GM23338 (cell line): ENCODE measurements around the gene BATF3. TPM values are rescaled to one million over a fixed set of nuclear protein-coding genes. Genes with fewer than 3 reads are reported as not detected.

Experiments used
- ATAC-seq: fragments of 200-7000 bp; cut with Tn5 transposase; 3 replicates; pipeline ENCODE4 v1.9.1; 2020
- DNase-seq: peaks from one replicate; pipeline ENCODE4 v3.0.0-alpha.2; 2015; ENCODE audit warnings: low spot score
- H2AFZ ChIP-seq: fragments of 200-600 bp; sonication (generic); 2 replicates; pipeline ENCODE4 v1.8.0; 2016; ENCODE audit warnings: antibody characterized with exemption, mild to moderate bottlenecking, moderate library complexity
- H3F3A ChIP-seq: fragments of 200-600 bp; sonication (generic); replicated peaks from 2 replicates; pipeline ENCODE4 v1.8.0; 2017; ENCODE audit warnings: antibody characterized with exemption, mixed run types, low read depth
- H3K27ac ChIP-seq: fragments of 200-600 bp; sonication (generic); 2 replicates; pipeline ENCODE4 v1.6.1; 2016; ENCODE audit warnings: low read depth
- H3K27me3 ChIP-seq: fragments of 200-600 bp; sonication (generic); 2 replicates; pipeline ENCODE4 v1.8.0; 2016; ENCODE audit warnings: mild to moderate bottlenecking, mixed run types, moderate library complexity; ENCODE audit not compliant: insufficient read depth
- H3K36me3 ChIP-seq: fragments of 200-600 bp; sonication (generic); 2 replicates; pipeline ENCODE4 v1.8.0; 2016; ENCODE audit warnings: mild to moderate bottlenecking; ENCODE audit not compliant: insufficient read depth
- H3K4me1 ChIP-seq: fragments of 200-600 bp; sonication (generic); 2 replicates; pipeline ENCODE4 v1.8.0; 2016; ENCODE audit warnings: mild to moderate bottlenecking, moderate library complexity; ENCODE audit not compliant: insufficient read depth
- H3K4me2 ChIP-seq: fragments of 200-600 bp; sonication (generic); 2 replicates; pipeline ENCODE4 v1.7.1; 2017; ENCODE audit warnings: mixed run types
- H3K4me3 ChIP-seq: fragments of 200-600 bp; sonication (generic); 2 replicates; pipeline ENCODE4 v1.6.1; 2016; ENCODE audit warnings: mixed run types
- H3K79me2 ChIP-seq: fragments of 200-600 bp; sonication (generic); replicated peaks from 2 replicates; pipeline ENCODE4 v1.8.0; 2017; ENCODE audit warnings: mild to moderate bottlenecking; ENCODE audit not compliant: insufficient read depth
- H3K9me2 ChIP-seq: fragments of 200-600 bp; sonication (generic); 2 replicates; pipeline ENCODE4 v1.8.0; 2017; ENCODE audit not compliant: insufficient read depth
- H4K20me1 ChIP-seq: fragments of 200-600 bp; sonication (generic); replicated peaks from 2 replicates; pipeline ENCODE4 v1.8.0; 2017; ENCODE audit warnings: mild to moderate bottlenecking; ENCODE audit not compliant: insufficient read depth
- H3K27ac Mint-ChIP-seq: 2 replicates; pipeline ENCODE4 v1.8.0; 2020; ENCODE audit warnings: inconsistent platforms, mild to moderate bottlenecking, moderate library complexity, mixed read lengths
- H3K27me3 Mint-ChIP-seq: 3 replicates; pipeline ENCODE4 v1.8.0; 2022; ENCODE audit warnings: low read depth, mild to moderate bottlenecking, moderate library complexity, mixed read lengths, inconsistent platforms; ENCODE audit not compliant: insufficient read depth, poor library complexity
- H3K36me3 Mint-ChIP-seq: 3 replicates; pipeline ENCODE4 v1.8.0; 2021; ENCODE audit warnings: low read depth, mild to moderate bottlenecking, inconsistent platforms, moderate library complexity, mixed read lengths
- H3K4me1 Mint-ChIP-seq: 3 replicates; pipeline ENCODE4 v1.8.0; 2020; ENCODE audit warnings: mild to moderate bottlenecking, inconsistent platforms, mixed read lengths
- H3K4me3 Mint-ChIP-seq: 3 replicates; pipeline ENCODE4 v1.8.0; 2021; ENCODE audit warnings: moderate library complexity, mild to moderate bottlenecking, inconsistent platforms, mixed read lengths
- H3K9me3 Mint-ChIP-seq: 3 replicates; pipeline ENCODE4 v1.8.0; 2020; ENCODE audit warnings: moderate library complexity, mild to moderate bottlenecking, inconsistent platforms, mixed read lengths
- CTCF ChIP-seq, 2 experiments: fragments of 200-600 bp in 1 of 2; sonication (generic) in 1 of 2; conservative IDR thresholded peaks; 2 replicates each; pipeline versions ENCODE4 v1.5.1 to v1.6.1; 2016 to 2017; ENCODE audit warnings: antibody characterized with exemption in 2 of 2, low read depth in 2 of 2, mild to moderate bottlenecking in 2 of 2, moderate library complexity in 1 of 2
- EZH2 ChIP-seq: fragments of 200-600 bp; sonication (generic); IDR thresholded peaks from one replicate; pipeline ENCODE4 v1.8.0; 2017; ENCODE audit warnings: antibody characterized with exemption, mild to moderate bottlenecking, low read depth; ENCODE audit not compliant: unreplicated experiment
- EZH2phosphoT487 ChIP-seq: fragments of 200-600 bp; sonication (generic); IDR thresholded peaks from one replicate; pipeline ENCODE4 v1.8.1; 2018; ENCODE audit warnings: antibody characterized with exemption; ENCODE audit not compliant: unreplicated experiment
- JUNB ChIP-seq: IDR thresholded peaks from one replicate; pipeline ENCODE4 v1.6.1; 2016; ENCODE audit warnings: antibody characterized with exemption; ENCODE audit not compliant: unreplicated experiment
- NANOG ChIP-seq: IDR thresholded peaks from 2 replicates; pipeline ENCODE4 v1.6.1; 2016; ENCODE audit warnings: antibody characterized with exemption, borderline replicate concordance
- POLR2AphosphoS5 ChIP-seq: IDR thresholded peaks from 2 replicates; pipeline ENCODE4 v1.6.1; 2016; ENCODE audit warnings: antibody characterized with exemption, low read depth
- STAT1 ChIP-seq: IDR thresholded peaks from one replicate; pipeline ENCODE4 v1.6.1; 2016; ENCODE audit warnings: antibody characterized with exemption; ENCODE audit not compliant: unreplicated experiment
- ZNF114 ChIP-seq: fragments of 250-450 bp; sonication (Bioruptor Pico); IDR thresholded peaks from 2 replicates; pipeline ENCODE4 v1.5.0; 2020; ENCODE audit warnings: mild to moderate bottlenecking, moderate library complexity
- ZNF331 ChIP-seq: fragments of 250-450 bp; sonication (Bioruptor Pico); IDR thresholded peaks from 2 replicates; pipeline ENCODE4 v1.5.0; 2020; ENCODE audit warnings: low read depth, mild to moderate bottlenecking, moderate library complexity
- ZNF462 ChIP-seq: fragments of 250-450 bp; sonication (Bioruptor Pico); IDR thresholded peaks from 2 replicates; pipeline ENCODE4 v1.5.0; 2020; ENCODE audit warnings: mild to moderate bottlenecking, moderate library complexity
- polyA plus RNA-seq: library from polyadenylated mRNA; unstranded; fragments of >200 nt; fragmentation: Nextera tagmentation; extraction: Ambion mirVana; gene quantifications from 2 replicates; pipeline ENCODE4 v1.2.1, GENCODE V29; 2016
- total RNA-seq: library from RNA; depleted of rRNA; stranded (reverse); fragments of >200 nt; shearing (Covaris generic); gene quantifications from 2 replicates; pipeline ENCODE4 v1.2.3, GENCODE V29; 2014

Gene BATF3
- total and polyA plus RNA-seq, 2 experiments from 2014 or later = 3.6 to 7.8 TPM

DNA sequence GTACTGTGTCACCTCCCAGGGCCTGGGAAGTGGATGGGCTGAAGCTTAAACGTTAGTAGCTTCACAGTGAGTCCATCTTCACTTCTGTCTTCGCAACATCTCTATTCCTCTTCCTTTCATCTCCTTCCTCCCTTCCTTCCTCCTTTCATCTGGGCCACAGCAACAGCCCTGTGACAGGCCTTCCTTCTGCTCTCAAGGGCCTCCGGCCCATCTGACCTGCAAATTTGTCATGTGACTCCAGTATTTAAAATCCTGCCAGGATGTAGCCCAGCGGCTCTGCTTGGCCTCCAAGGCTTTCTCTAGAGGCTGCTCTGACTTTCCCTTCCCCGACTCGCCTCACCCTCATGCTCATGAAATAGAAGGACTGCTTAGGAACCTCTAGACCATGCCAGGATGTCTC lies 10.9 kb upstream of the BATF3 start (continued):
- TF ChIP-seq ZNF462 (CRISPR knock-in tag) = no peak
- no peak for TF ChIP-seq NANOG
- no peak for TF ChIP-seq JUNB
- no peak for TF ChIP-seq POLR2AphosphoS5
- no peak for TF ChIP-seq EZH2phosphoT487
- TF ChIP-seq STAT1 = no peak
- TF ChIP-seq CTCF (conservative IDR thresholded peaks at IDR 0.05; ENCODE audit: low read depth in 2 of 2) = no peak
- TF ChIP-seq ZNF114 = no peak

DNA sequence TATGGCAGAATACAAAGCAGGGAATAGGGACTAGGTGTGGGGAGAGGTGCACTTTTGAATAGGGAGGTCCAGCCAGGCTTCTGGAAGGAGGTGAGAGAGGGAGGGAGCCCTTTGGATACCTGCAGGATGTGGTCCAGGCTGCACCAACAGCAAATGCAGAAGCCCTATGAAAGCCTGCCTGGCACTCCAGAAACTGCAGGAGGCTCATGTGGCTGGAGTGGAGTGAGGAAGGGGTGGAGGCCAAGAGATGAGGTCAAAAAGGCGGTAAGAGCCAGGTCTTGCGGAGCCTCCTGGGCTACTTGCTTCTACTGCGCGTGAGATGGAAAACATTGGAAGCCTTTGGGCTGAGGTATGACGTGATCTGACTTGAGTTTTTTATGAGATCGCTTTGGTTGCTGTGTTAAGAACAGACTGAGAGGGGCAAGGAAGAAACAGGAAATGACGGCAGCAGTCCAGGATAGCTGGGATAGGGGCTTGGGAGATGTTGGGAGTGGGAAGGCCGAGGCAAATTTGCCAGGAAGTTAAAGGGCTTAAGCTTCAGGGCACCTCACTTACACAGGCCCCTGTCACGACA lies 4.4 kb upstream of the BATF3 start:
- H3K27me3 Mint-ChIP-seq = peaks cover 26% of the 10 kb centered on the region
- TF ChIP-seq JUNB (no peak), ZNF331 (CRISPR knock-in tag) (no peak), EZH2 (no peak), POLR2AphosphoS5 (no peak)

More for the DNA sequence above, 4.4 kb upstream of the BATF3 start:
- no peak overlapping the region for H3K27ac Mint-ChIP-seq
- no peak overlapping the region for H3K4me3 Mint-ChIP-seq
- Histone ChIP-seq H3K79me2 (no peaks in the 10 kb centered on the region), H3K27ac (no peak overlapping the region), H3F3A (0 out of 2 replicates have a peak, but pooled peaks cover 5% of the 10 kb centered on the region), H4K20me1 (no peaks in the 10 kb centered on the region; the same call in 1 of the 2 replicates), H2AFZ (peak overlapping the region; percentile 76; the same call in 1 of the 2 replicates), H3K4me2 (no peak overlapping the region), H3K4me1 (peaks cover 9% of the 10 kb centered on the region; the same call in 1 of the 2 replicates), H3K4me3 (no peak overlapping the region), H3K27me3 (peaks cover 51% of the 10 kb centered on the region), H3K36me3 (no peaks in the 10 kb centered on the region), H3K9me2 (no peaks in the 10 kb centered on the region)
- peaks cover 10% of the 10 kb centered on the region for H3K4me1 Mint-ChIP-seq
- H3K36me3 Mint-ChIP-seq = no peaks in the 10 kb centered on the region
- DNase-seq = peak; percentile 19
- ATAC-seq = no peak
- H3K9me3 Mint-ChIP-seq = no peaks in the 10 kb centered on the region
